ENCODE results near the gene MACROD1.
A peak's percentile ranks its signal among the peaks of the same experiment; 100 is the strongest.

The MACROD1 gene

DNA sequence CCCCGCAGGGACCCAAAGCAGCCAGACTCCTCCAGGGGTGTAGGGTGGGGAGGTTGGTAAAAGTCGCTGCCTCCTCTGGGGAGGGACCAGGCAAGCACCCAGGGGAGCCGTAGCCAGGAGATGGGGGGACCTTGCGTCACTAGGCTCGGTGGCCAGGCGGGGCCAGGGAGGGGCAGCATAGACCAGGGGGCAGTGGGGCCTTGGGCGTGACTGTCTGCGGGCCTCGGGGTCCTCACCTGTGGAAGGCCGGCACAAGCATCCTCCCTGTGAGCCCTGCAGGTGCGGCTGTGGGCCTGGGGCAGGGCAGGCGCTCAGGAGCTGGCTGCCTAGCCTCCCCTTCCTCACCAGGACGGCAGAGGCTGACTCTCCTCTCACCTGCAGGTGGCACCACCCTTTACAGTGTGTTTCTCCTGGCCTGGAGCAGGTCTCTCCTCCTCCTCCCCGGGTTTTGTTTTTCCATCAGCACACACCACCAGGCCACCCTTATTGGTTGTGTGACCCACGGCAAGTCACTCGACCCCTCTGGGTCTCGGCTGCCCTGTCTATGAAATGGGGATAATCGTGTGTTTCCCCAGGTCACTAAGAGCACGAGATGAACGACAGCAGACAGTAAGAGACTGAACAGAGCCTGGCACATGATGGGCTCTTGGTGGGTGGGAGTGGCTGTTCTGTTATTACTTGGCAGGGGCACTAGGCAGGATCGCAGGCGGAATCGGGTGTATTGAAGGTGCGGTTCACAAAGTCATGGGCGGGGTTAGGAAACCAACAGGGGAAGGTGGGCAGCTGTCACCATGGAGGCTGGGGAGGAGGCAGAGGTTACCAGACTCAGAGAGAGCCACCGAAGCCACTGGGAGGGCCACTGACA lies 77.5 kb downstream of the MACROD1 start:
- no peak overlapping the region for H3K4me3 ChIP-seq (ENCODE audit: low read depth, low read length)
- TF ChIP-seq, protein P1, sequence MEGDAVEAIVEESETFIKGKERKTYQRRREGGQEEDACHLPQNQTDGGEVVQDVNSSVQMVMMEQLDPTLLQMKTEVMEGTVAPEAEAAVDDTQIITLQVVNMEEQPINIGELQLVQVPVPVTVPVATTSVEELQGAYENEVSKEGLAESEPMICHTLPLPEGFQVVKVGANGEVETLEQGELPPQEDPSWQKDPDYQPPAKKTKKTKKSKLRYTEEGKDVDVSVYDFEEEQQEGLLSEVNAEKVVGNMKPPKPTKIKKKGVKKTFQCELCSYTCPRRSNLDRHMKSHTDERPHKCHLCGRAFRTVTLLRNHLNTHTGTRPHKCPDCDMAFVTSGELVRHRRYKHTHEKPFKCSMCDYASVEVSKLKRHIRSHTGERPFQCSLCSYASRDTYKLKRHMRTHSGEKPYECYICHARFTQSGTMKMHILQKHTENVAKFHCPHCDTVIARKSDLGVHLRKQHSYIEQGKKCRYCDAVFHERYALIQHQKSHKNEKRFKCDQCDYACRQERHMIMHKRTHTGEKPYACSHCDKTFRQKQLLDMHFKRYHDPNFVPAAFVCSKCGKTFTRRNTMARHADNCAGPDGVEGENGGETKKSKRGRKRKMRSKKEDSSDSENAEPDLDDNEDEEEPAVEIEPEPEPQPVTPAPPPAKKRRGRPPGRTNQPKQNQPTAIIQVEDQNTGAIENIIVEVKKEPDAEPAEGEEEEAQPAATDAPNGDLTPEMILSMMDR (IDR thresholded peaks at IDR 0.05; ENCODE audit: low read depth, low read length, missing control alignments), result peak; percentile 35
- DNase-seq (ENCODE audit: low read depth), result no peak

DNA sequence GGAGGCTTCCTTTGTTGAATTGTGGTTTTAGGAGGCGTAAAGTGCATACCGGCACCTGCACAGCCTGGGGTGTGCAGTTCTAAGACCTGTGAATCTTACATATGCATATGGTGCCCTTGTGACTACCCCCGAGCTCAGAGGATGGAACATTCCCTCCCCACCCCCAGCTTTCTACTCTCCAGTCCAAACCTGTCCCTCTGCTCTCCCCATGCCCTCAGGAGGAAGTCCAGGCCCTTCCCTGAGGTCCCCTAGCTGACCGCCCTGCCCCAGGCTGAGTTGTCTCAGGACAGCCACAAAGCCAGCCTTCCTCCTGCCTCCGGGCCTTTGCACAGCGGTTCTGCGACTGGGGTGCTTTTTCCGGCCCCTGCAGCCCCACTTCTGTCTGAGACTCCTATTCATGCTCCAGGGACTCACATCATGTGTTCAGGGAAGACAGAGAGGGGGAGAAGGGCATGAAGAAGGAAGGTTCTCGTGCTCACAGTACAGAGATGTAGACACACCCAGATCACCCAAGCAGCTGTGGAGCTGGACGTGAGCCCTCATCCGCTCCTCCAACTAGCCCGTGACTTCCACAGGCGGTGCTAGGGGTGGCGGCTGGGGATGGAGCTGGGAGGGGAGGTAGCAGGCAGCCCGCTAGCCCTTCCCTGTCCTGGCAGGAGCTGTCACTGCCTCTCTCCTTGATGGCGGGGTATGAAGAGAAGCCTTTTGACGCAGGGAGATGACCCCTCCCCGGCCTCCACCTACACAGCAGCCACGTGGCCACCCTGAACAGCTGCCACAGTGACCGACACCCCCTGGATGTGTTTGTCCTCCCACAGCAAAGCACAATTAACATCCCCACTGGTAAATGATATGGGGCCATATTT lies 79.4 kb downstream of the MACROD1 start:
- no peak overlapping the region for H3K4me3 ChIP-seq (ENCODE audit: low read depth, low read length)
- no peak for DNase-seq (ENCODE audit: low read depth)
- TF ChIP-seq, protein P1 (IDR thresholded peaks at IDR 0.05; ENCODE audit: low read depth, low read length, missing control alignments), result no peak

DNA sequence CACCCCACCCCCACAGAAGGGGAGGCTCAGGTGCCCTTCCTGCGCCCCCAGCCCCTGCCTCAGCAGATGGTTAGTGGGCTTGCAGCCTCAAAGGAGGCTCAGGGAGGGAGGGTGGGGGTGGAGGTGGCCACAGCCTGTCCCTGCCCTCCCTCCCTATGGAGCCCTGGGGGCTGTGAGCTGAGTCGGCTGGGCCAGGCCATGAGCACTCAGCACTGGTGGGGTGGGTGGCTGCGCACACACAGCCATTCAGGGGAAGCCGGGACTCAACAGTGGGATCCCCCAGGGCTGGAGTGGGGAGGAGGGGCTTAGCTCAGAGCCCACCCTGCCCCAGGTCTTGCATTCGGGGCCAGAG lies 80.0 kb downstream of the MACROD1 start:
- DNase-seq (ENCODE audit: low read depth), result no peak
- H3K4me3 ChIP-seq (ENCODE audit: low read depth, low read length), result no peak overlapping the region
- TF ChIP-seq, protein P1 (IDR thresholded peaks at IDR 0.05; ENCODE audit: low read depth, low read length, missing control alignments), result no peak

DNA sequence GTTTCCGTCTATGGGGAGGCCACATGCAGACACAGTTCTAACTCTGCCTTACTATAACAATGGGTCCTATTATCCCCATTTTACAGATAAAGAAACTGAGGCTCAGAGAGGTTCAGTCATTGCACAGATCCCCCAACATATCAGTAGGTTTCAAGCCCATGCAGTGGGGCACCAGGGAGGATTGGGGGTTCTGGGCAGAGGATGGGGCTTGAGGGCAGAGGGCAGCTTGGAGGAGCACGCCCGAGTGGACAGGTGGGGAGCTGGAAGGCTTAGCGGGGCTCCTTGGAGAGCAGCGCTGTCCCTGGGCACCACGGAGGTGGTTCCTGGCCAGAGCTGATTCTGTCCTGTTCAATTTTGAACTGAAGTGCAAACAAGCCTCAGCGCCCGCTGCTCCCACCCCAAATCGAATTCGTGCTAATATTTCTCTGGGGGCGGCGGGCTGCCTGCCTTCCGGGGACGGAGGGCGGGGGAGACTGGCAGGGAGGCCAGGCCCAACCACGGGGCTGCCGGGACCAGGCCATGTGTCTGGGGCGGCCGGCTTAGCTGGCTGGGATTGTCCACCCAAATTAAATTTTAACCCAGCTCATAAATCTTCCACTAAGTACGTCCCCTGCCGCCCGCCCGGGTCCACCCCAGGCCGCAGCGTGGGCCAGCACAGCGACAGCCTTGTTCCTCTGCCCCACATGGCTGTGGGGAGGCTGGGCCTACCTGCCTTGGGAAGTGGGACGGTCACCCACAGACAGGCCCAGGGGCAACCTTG lies 80.8 kb downstream of the MACROD1 start:
- TF ChIP-seq, protein P1 (IDR thresholded peaks at IDR 0.05; ENCODE audit: low read depth, low read length, missing control alignments), result no peak
- H3K4me3 ChIP-seq (ENCODE audit: low read depth, low read length), result no peak overlapping the region
- DNase-seq (ENCODE audit: low read depth), result no peak

DNA sequence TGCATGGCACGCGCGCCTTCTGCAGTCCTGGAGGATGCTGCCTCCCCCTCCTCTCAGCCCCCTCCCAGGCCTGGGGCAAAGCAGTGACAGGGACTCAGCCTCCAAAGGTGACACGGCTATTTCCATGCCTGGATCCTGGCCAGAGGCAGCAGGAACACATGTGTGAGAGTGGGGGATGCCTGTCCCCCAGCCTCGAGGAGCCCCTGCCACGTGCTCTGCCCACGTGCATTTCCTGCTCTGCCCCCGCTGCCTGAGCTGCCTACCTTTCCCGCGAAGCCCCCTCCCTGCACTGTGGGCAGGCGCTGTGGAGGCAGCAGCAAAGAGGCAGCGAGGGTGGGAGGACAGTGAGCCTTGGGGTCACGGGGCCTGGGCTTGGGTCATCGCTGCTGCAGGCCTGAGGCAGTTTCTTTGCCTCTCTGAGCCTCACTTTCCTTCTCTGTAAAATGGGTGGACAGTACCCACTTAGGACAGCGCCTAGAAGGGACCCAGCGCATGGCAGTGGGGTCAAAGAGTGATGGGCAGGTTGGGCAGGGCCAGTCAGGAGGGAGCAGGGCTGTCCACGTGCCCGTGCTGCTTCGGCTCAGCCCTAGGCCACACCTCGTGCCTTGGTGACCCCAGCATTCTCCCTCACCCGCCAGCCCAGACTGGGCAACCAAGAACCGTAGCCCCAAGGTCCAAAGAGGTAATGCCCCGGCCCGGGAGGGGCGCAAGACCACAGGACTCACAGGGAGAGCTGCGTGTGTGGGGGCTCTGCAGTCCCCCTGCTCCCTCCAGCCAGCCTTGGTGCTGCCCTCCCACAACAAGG lies 81.6 kb downstream of the MACROD1 start:
- no peak for DNase-seq (ENCODE audit: low read depth)
- no peak overlapping the region for H3K4me3 ChIP-seq (ENCODE audit: low read depth, low read length)
- TF ChIP-seq, protein P1 (IDR thresholded peaks at IDR 0.05; ENCODE audit: low read depth, low read length, missing control alignments), result no peak
